GM12801 (cell line): ENCODE measurements around the gene ABTB1.

Experiments used
- TF ChIP-seq, protein P1 (sequence below): IDR thresholded peaks from one replicate; pipeline ENCODE4 v1.5.1; 2011; ENCODE audit warnings: control low read depth; ENCODE audit not compliant: insufficient read length; ENCODE audit errors: extremely low read depth

The ABTB1 gene

DNA sequence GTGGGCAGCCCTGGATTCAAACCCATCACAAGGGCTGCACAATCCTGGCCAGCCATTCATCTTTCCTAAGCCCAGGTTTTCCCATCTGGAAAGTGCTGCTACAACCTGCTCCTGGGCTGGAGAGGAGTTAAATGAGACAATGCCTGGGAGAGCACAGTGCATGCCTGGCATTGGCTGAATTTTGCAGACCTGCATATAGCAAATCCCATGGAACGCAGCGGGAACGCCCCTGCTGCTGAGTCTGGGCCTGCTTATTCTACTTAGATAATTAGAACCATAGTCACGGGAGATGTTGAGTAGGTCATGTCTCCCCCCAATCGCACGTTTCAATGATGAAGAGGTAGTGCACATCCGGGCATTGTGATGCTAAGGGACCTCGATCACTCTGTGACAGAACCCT, 46.6 kb downstream of the ABTB1 start:
- TF ChIP-seq, protein P1, sequence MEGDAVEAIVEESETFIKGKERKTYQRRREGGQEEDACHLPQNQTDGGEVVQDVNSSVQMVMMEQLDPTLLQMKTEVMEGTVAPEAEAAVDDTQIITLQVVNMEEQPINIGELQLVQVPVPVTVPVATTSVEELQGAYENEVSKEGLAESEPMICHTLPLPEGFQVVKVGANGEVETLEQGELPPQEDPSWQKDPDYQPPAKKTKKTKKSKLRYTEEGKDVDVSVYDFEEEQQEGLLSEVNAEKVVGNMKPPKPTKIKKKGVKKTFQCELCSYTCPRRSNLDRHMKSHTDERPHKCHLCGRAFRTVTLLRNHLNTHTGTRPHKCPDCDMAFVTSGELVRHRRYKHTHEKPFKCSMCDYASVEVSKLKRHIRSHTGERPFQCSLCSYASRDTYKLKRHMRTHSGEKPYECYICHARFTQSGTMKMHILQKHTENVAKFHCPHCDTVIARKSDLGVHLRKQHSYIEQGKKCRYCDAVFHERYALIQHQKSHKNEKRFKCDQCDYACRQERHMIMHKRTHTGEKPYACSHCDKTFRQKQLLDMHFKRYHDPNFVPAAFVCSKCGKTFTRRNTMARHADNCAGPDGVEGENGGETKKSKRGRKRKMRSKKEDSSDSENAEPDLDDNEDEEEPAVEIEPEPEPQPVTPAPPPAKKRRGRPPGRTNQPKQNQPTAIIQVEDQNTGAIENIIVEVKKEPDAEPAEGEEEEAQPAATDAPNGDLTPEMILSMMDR: no peak

- TF ChIP-seq, protein P1: no peak
These were observed 47.5 kb downstream of the ABTB1 start for GRCh38 chr3:127720161-127720823.

DNA sequence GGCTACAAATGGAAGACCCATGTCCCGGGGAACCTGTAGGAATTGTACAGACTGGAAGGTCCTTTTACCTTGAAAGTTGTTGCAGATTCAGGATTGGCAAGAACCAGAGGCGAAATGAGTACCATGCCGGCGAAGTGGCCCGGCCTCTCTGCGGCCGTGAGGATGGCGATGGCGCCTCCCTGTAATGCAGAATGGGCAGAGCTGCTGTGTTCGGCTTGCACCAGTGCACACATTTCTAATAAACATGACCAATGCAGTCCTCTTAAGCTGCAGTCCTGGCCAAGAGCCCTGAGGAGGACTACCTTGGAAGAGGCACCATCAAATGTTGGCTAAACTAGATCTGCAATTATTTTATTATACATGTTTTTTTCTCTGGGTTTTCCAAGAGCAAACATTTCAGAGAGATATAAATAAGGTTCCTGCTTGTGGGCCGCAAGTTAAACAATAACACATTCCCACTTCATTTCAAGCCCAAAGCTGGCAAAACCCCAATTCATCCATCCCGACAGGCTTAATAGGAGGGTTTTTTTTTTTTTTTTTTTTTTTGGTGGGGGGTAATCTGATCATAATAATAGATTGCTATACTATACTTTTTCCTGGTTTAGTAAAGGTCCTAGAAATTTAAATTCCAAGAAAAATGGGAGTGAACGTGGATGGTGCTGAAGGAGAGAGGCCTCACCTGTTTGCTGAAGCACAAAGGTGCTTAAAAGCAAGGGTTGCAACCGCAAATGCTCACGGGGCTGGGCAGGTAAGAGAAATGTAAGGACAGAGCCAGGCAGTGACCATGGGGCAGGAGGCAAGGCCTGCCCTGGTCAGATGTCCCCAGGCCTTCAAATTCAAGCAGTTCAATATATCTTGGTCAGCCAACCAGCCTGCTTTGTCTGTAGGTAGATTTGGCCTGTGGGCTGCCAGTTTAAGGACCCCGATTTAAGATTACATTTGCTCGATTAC, 48.5 kb downstream of the ABTB1 start:
- TF ChIP-seq, protein P1: no peak

- TF ChIP-seq, protein P1: no peak
These were observed 49.5 kb downstream of the ABTB1 start for GRCh38 chr3:127722091-127722784.

- TF ChIP-seq, protein P1: no peak
These were observed 50.3 kb downstream of the ABTB1 start for GRCh38 chr3:127723011-127723567.

DNA sequence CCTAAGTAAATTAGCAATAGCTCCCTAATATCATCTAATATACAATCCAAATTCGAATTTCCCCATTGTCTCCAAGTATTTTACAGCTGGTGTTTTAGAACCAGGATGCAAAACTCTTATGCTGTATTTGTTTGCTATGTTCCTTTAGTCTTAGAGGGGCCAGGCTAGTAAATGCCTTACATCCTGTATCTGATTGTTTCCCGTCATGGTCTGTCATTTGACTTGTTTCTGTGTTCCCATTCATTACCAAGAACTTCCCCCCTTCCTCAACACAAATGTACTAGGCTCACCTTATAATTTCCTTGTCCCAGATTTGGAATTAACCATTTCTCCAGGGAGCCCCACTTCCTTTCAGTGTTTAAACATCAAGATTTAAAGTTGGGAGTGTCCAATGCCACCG, 54.1 kb downstream of the ABTB1 start:
- TF ChIP-seq, protein P1: no peak
